HG03439 (cell line): Measurements from ENCODE around the gene ARFGEF3.
"Not testable (repeated sequence)": the region's sequence is repeated elsewhere in the genome, so short reads cannot be mapped to it uniquely, and the experiment has no call there.

Source experiments
- ATAC-seq: cut with Tn5 transposase; IDR thresholded peaks from one replicate; pipeline ENCODE4 v1.9.1; 2021; ENCODE audit warnings: mild to moderate bottlenecking, moderate library complexity; ENCODE audit not compliant: unreplicated experiment

ARFGEF3 gene, protein sequence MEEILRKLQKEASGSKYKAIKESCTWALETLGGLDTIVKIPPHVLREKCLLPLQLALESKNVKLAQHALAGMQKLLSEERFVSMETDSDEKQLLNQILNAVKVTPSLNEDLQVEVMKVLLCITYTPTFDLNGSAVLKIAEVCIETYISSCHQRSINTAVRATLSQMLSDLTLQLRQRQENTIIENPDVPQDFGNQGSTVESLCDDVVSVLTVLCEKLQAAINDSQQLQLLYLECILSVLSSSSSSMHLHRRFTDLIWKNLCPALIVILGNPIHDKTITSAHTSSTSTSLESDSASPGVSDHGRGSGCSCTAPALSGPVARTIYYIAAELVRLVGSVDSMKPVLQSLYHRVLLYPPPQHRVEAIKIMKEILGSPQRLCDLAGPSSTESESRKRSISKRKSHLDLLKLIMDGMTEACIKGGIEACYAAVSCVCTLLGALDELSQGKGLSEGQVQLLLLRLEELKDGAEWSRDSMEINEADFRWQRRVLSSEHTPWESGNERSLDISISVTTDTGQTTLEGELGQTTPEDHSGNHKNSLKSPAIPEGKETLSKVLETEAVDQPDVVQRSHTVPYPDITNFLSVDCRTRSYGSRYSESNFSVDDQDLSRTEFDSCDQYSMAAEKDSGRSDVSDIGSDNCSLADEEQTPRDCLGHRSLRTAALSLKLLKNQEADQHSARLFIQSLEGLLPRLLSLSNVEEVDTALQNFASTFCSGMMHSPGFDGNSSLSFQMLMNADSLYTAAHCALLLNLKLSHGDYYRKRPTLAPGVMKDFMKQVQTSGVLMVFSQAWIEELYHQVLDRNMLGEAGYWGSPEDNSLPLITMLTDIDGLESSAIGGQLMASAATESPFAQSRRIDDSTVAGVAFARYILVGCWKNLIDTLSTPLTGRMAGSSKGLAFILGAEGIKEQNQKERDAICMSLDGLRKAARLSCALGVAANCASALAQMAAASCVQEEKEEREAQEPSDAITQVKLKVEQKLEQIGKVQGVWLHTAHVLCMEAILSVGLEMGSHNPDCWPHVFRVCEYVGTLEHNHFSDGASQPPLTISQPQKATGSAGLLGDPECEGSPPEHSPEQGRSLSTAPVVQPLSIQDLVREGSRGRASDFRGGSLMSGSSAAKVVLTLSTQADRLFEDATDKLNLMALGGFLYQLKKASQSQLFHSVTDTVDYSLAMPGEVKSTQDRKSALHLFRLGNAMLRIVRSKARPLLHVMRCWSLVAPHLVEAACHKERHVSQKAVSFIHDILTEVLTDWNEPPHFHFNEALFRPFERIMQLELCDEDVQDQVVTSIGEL (N-terminal part only)

DNA sequence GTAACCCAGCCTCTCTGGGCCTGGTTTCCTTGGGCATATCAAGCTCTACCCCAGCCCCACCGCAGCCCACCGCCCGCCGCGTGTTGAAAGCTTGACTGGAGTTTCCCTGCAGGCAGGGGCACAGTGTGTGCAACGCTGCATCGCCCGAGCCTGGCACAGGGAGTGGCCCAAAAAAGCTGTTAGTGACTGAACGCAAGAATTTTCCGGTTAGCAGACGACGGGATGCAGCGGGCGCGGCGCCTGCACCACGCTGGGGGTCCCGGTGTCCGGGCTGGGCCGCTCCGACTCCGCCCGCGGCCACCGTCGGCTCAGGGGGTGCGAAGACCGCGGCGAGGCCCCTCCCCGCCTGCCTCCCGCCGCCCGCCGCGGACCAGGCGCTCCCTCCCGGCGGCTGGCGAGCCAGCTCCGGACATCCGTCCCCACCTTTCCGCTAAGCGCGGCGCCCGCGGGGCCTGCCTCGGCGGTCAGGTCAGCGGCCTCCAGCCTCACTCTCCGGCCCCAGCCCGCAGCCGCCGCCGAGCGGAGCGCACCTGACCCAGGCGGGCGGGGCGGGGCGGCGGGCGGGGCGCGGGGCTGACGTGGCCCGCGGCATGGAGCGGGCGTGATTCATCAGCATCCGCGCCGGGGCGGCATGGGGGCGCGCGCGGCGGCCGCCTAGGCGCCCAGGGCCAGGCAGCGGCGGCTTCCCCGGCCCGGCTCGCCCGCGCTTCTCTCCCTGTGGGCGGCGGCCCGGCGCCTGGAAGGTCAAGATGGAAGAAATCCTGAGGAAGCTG, at the start of gene ARFGEF3:
TSS of gene ARFGEF3 (plus strand) at position 602 of the 773 bp plus-strand sequence. CDS start at position 750, 148 bp downstream.
- ATAC-seq = peak; percentile 74

DNA sequence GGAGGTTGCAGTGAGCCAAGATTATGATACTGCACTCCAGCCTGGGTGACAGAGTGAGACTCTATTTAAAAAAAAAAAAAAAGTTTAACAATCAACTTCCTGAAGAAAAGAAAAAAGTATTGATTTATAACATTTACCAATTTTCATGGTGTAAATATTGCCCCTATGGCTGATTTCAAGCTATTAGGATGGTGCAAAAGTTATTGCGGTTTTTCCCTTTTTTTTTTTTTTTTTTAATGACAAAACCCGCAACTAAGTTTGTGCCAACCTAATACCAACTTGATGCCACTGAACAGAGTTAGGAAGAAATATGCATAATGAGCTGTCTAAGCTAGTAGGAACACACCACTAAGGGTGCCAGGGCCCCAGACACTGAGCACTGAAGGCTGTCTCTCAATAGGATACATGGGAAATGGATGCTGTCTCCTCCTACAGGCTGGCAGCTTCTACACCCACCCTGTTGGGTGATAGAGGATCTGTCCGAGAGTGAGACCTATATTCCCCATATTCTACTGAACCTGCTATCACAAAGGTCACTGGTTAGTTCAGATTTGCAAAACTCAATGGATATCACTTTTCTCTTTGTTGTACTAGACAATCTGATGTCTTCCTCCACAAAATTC, 48.0 kb upstream of the ARFGEF3 start:
- no peak for ATAC-seq

DNA sequence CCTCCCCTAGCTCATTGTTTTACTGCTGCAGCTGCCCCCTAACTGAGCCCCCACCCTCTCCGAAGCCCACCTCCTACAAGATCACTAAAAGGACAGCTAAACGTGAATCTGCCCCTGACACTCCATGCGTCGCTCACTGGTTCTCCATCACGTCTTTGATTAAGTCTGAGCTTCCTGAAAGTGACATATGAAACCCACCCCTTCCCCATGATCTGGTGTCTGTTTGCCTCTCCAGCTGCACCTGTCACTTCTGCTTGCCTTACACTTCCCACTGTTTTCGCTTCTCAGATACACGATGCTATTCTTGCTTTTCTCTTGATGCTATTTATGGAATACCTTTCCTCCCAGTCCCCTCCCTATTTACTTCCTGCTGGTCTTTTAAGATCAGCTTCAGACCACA, 46.5 kb upstream of the ARFGEF3 start:
- no peak for ATAC-seq

DNA sequence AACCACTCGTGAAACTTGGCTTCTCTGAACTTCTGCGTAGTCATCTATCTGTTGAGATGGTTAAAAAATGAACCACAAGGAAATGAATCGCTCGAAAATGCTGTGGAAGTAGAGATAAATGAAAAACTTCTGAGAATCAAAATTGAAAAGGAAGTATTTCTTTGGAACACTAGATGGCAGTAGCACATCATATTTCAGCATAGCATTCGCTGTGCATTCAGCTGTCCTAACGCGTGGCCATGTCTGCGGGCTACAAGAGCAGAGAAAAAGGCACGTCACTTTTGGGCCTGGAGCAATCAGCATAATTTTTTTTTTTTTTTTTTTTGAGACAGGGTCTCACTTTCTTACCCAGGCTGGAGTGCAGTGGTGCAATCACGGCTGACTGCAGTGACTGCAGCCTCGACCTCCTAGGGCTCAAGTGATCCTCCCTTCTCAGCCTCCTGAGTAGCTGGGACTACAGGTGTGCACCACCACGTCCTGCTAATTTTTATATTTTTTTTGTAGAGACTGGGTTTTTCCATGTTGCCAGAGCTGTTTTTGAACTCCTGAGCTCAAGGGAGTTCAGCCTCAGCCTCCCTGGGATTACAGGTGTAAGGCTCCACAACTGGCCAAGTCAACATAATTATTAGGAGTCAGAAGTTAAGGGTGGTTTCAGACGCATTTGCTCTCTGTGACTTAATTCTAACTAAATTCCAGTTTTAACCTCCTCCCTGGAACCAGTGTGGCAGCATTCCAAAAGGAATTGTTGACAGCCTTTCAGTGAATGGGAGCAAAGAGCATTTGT, 45.7 kb upstream of the ARFGEF3 start:
- peak; percentile 77 for ATAC-seq

DNA sequence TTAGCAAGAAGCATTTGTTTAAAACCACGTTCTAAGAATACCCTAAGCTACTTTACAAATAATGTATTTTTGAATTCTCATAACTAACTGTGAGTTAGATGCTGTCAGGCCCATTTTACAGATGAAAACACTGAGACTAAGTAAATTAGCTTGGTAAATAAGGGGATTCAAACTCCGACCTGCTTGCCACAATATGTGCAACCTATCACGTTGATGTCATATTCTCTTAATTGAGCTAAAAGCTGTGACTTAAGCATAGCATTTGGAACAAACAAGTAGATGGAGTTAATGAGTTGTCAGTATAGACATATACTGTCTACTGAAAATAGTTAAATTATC, 45.1 kb upstream of the ARFGEF3 start:
- ATAC-seq = no peak

DNA sequence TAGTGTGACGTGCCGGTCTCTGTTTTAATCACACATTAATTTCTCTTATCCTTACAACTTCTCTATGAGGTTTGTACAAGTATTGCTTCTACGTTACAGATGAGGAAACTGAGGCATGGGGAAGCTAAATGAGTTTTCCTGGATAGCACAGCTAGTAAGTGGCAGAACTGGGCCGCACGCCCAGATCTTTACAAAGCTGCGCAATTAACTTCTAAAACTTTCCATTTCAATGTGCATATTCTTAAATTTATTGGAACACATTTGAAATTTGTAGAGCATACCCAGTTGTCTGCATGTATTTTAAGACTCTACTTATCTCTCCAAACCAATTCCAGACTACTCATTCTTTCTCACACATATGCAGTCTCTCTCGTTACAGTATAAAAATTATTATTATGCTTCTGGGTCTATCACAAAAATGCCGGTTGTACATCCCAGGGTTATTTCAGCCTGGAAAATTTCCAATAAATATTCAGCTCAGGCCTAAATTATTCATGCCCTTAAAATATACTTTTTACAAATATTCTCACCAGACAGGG, 44.3 kb upstream of the ARFGEF3 start:
- no peak for ATAC-seq

DNA sequence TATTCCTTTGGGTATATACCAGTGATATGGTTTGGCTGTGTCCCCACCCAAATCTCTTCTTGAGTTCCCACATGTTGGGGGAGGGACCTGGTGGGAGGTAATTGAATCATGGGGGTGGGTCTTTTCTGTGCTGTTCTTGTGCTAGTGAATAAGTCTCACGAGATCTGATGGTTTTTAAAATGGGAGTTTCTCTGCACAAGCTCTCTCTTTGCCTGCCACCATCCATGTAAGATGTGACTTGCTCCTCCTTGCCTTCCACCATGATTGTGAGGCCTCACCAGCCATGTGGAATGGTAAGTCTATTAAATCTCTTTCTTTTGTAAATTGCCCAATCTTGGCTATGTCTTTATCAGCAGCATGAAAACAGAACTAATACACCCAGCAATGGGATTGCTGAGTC, 42.5 kb upstream of the ARFGEF3 start:
- not testable (repeated sequence) for ATAC-seq

DNA sequence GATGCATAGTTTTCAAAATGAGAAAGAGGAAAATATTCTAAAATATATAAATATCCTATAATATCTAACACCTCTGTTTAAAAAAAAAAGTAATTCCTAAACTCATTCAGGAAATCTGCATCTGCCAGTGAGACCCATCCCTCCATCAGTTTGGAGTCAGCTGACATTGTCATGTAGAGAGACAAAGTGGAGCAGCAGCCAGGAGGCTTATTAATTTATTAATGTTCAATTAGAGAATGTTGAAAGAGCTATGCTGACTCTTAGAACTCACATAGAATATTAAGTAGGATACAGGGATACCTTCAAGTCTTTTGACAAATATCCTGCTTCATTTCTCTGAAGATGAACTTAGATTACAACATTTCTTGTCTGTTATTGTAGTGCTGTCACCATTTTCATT, 41.8 kb upstream of the ARFGEF3 start:
- no peak for ATAC-seq

DNA sequence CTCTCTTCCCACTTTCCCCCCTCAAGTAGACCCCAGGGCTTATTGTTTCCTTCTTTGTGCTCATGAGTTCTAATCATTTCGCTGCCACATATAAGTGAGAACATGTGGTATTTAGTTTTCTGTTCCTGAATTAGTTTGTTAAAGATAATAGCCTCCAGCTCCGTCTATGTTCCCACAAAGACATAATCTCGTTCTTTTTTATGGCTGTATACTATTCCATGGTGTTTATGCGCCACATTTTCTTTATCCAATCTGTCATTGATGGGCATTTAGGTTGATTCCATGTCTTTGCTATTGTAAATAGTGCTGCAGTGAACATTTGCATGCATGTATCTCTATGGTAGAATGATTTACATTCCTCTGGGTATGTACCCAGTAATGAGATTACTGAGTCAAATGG, 37.6 kb upstream of the ARFGEF3 start:
- ATAC-seq = no peak

DNA sequence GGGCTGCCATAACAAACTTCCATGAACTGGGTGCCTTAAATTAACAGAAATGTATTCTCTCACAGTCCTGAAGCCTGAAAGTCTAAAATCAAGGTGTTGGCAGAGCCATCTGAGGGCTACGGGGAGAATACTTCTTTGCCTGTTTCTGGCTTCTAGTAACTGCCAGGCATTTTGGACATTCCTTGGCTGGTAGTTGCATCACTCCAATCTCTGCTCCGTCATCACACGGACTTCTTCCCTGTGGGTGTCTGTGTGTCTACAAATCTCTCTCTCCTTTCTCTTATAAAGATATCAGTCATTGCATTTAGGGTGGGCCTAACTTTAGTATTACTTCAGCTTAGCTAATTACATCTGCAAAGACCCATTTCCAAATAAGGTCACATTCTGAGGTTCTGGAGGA, 33.6 kb upstream of the ARFGEF3 start:
- ATAC-seq = no peak

DNA sequence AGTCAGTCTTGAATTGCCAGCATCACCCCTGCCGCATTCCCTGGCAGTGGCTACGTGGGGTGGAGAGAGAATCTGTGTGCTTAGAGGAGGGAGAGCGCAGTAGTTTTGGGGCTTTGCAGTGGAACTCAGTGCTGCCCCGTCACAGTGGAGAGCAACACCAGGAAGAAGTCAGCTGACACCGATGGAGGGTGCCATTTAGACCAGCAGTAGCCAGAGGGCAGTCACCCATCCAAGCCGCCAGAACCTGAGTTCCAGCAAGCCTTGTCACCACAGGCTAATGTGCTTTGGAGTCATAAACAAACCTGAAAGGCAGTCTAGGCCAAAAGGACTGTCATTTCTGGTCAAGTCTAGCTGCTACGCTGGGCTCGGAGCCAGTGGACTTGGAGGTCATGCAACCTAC, 32.5 kb upstream of the ARFGEF3 start:
- ATAC-seq = no peak

DNA sequence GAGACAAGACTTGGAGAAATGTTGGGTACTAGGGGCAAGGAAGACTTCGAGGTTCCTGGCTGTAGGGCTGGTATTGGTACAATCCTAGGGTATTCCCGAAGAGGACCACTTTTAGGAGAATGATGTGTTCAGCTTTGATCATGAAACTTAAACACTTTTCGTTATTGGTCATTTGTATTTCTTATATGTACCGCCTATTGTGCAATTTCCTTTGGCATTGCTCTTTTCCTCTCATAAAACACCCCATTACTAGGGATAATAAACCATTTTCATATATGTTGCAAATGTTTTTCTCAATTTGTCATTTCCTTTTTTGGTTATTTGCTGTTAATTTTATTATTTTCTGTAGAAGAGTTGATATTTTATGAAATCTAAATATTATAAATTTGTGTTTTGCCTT, 18.9 kb upstream of the ARFGEF3 start:
- ATAC-seq = no peak

DNA sequence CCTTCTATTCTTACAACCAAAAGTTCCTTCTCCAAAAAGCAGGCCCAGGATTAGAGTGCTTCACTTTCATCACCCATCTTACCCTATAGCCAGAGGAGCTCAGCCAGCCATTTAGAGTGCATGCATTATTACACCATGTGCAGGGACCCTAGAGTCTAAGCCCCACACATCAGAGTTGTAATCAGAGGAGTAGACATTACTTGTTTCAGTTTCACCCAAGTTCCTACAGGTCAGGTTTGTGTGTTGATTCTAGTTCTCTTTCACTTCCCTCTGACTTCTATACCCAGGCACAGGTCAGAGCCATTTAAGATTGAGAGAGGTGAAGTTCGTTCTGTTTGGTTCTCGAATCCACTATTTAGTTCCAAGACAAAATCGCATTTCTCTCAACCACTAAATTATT, 16.3 kb upstream of the ARFGEF3 start:
- ATAC-seq = no peak

DNA sequence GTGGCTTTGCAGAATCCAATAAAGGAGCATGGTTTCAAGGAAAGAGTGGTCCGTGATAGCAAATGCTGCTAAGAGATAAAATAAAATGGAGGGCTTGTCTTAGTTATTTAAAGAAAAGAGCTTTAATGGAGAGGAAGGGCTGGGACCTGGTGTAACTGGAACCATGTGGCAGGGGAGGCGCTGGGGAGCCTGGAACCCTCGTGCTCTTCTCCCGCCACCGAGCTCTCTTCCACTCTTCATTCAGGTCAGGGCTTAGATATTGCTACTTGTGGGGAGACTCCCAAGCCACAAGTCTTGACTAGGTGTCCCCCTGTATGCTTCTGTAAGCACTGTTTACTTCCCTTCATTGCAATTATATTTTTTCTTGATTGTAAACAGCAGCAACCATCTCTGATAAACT, 15.2 kb upstream of the ARFGEF3 start:
- ATAC-seq = no peak

DNA sequence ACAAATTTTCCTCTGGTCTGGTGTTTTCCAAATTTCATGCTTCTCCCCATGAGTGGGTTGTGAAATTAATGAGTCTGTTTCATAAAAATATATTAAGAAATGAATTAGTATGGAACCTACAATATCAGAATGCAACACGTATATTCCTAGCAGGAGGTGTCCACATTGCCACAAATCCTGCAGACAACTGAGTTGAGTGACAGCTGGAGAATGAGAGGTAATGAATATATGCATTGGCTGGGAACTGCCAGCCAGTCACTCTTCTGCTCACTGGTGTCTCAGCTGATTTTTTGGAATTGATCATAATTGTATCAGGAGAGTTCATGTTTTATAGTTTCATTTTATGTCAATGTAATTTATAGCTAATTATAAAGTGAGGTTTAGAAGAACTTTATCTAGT, 6.3 kb upstream of the ARFGEF3 start:
- ATAC-seq = no peak

DNA sequence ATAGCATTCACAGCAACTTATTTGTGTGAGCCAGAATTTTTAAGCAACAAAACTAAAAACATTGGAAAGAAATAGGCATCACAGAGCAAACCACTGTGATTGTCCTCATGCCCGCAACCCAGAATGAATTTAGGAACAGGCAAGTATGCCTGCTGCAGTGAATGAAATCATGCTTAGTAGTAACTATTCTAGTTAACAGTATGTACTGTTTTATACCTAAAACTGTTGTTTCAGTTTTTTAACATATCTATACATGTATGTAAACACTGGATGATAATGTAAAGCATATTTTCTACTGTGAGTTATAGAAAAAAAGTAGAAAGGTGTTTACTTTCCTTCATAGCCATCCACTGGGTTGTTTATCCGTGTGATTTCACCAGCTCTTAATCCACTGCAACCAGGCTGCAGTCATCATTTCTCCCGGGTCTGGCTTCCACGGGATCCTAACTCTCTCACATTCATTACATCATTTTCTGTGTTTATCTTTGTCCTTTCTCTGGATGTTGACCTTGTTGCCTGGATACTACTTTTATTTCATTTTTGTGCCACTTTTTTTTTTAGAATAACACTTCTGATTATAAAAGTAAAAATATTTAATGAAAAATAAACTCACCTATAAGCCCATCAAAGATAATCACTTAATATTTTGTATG, 3.6 kb upstream of the ARFGEF3 start:
- no peak for ATAC-seq

DNA sequence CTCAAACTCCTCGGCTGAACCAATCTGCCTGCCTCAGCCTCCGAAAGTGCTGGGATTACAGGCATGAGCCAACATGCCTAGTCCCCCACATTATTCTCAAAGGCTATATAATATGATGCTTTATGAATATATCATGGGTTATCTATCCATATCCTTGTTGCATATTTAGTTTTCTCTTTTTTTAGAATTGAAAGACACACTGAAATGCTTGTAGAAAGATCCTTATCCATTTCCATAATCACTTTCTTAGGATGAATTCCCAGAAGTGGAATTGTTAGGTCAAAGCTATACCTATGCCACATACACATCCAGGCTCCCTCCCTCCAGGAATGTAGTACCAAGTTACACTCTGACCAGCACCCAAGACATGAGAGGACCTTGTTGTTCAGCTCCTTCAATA, 2.5 kb upstream of the ARFGEF3 start:
- no peak for ATAC-seq

DNA sequence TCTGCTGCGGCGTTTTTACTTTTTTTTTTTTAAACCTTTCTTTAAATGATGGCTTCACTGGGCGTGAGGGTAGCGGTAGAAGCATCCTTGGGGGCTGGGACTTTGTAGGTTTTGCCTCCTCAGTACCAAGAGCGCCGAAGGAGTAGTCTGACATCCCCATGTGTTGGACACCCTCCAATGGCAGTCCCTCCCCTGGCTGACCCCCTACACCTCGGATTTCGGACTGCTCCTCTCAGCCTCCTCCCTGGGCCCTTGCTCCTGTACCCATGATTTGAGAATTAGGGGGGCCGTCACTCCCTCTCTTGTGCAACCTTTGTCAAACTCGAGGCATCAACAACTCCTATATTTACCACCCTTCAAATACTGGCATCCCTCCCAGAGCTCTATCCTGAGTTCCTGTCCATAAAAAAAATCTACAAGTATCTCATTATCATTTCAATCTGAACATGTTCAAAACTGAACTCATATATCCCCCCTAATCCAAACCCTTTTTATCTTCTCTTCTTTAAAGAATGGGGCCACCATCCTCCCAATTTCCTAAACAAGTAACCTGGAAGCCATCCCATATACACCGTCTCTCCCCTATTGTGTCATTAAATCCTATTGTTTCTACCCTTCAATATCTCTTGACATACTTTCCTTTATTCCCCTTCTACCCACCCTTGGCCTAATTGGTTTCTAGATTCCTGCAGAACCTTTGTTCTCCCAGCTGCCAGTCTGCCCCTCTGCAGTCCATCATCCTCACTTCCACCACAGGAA, 1.2 kb upstream of the ARFGEF3 start:
- ATAC-seq = no peak
